Measurements from ENCODE around the gene STING1. TPM values are rescaled to one million over a fixed set of nuclear protein-coding genes. Genes with fewer than 3 reads are reported as not detected.

The STING1 gene
- total and polyA plus RNA-seq, 2 of the 13 experiments (the other 11 are each of a cell fraction or from before 2014, with no cell fraction given), result 1.3 to 4.4 TPM

- no peak; the same call in 1 of the 2 replicates for TF ChIP-seq ZNF343 (CRISPR knock-in tag; IDR thresholded peaks at IDR 0.05)
- TF ChIP-seq DPF2 (CRISPR knock-in tag; IDR thresholded peaks at IDR 0.05; ENCODE audit: borderline replicate concordance, low read depth), result no peak
- peak; percentile 73 for TF ChIP-seq HNF1B (CRISPR knock-in tag; IDR thresholded peaks at IDR 0.05)
- TF ChIP-seq AKAP8 (CRISPR knock-in tag; IDR thresholded peaks at IDR 0.05), result no peak
- TF ChIP-seq BHLHE40 (IDR thresholded peaks at IDR 0.05; ENCODE audit: low read length), result no peak
- no peak for TF ChIP-seq CHD2 (IDR thresholded peaks at IDR 0.05; ENCODE audit: low read depth, low read length)
- no peak for TF ChIP-seq ZNF703 (CRISPR knock-in tag; IDR thresholded peaks at IDR 0.05; ENCODE audit: borderline replicate concordance)
- TF ChIP-seq, protein P1, sequence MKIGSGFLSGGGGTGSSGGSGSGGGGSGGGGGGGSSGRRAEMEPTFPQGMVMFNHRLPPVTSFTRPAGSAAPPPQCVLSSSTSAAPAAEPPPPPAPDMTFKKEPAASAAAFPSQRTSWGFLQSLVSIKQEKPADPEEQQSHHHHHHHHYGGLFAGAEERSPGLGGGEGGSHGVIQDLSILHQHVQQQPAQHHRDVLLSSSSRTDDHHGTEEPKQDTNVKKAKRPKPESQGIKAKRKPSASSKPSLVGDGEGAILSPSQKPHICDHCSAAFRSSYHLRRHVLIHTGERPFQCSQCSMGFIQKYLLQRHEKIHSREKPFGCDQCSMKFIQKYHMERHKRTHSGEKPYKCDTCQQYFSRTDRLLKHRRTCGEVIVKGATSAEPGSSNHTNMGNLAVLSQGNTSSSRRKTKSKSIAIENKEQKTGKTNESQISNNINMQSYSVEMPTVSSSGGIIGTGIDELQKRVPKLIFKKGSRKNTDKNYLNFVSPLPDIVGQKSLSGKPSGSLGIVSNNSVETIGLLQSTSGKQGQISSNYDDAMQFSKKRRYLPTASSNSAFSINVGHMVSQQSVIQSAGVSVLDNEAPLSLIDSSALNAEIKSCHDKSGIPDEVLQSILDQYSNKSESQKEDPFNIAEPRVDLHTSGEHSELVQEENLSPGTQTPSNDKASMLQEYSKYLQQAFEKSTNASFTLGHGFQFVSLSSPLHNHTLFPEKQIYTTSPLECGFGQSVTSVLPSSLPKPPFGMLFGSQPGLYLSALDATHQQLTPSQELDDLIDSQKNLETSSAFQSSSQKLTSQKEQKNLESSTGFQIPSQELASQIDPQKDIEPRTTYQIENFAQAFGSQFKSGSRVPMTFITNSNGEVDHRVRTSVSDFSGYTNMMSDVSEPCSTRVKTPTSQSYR (CRISPR knock-in tag; IDR thresholded peaks at IDR 0.05; ENCODE audit: borderline replicate concordance), result peak; percentile 23; the same call in 1 of the 2 replicates
- TF ChIP-seq ZNF547 (CRISPR knock-in tag; IDR thresholded peaks at IDR 0.05), result peak; percentile 34; the same call in 1 of the 2 replicates
- TF ChIP-seq ZNF619 (CRISPR knock-in tag; IDR thresholded peaks at IDR 0.05), result no peak
- 0 out of 2 replicates have a peak, but pooled peaks have one; percentile 19 for TF ChIP-seq RAD21 (CRISPR knock-in tag; IDR thresholded peaks at IDR 0.05)
- no peak for TF ChIP-seq MED13 (CRISPR knock-in tag; IDR thresholded peaks at IDR 0.05)
- no peak for TF ChIP-seq ATF7 (IDR thresholded peaks at IDR 0.05)
- no peak for TF ChIP-seq ATF7 (CRISPR knock-in tag; IDR thresholded peaks at IDR 0.05)
- TF ChIP-seq SP4 (CRISPR knock-in tag; IDR thresholded peaks at IDR 0.05), result peak; percentile 62
- no peak for TF ChIP-seq NKX3-1 (CRISPR knock-in tag; IDR thresholded peaks at IDR 0.05)
- TF ChIP-seq, protein P2, sequence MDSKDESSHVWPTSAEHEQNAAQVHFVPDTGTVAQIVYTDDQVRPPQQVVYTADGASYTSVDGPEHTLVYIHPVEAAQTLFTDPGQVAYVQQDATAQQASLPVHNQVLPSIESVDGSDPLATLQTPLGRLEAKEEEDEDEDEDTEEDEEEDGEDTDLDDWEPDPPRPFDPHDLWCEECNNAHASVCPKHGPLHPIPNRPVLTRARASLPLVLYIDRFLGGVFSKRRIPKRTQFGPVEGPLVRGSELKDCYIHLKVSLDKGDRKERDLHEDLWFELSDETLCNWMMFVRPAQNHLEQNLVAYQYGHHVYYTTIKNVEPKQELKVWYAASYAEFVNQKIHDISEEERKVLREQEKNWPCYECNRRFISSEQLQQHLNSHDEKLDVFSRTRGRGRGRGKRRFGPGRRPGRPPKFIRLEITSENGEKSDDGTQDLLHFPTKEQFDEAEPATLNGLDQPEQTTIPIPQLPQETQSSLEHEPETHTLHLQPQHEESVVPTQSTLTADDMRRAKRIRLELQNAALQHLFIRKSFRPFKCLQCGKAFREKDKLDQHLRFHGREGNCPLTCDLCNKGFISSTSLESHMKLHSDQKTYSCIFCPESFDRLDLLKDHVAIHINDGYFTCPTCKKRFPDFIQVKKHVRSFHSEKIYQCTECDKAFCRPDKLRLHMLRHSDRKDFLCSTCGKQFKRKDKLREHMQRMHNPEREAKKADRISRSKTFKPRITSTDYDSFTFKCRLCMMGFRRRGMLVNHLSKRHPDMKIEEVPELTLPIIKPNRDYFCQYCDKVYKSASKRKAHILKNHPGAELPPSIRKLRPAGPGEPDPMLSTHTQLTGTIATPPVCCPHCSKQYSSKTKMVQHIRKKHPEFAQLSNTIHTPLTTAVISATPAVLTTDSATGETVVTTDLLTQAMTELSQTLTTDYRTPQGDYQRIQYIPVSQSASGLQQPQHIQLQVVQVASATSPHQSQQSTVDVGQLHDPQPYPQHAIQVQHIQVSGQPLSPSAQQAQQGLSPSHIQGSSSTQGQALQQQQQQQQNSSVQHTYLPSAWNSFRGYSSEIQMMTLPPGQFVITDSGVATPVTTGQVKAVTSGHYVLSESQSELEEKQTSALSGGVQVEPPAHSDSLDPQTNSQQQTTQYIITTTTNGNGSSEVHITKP (CRISPR knock-in tag; IDR thresholded peaks at IDR 0.05; ENCODE audit: low read depth), result peak; percentile 67
- no peak for TF ChIP-seq GPN1 (CRISPR knock-in tag; IDR thresholded peaks at IDR 0.05; ENCODE audit: borderline replicate concordance)
- peak; percentile 65; the same call in 1 of the 2 replicates for TF ChIP-seq ZNF749 (CRISPR knock-in tag; IDR thresholded peaks at IDR 0.05; ENCODE audit: borderline replicate concordance)
- TF ChIP-seq ARNT2 (CRISPR knock-in tag; IDR thresholded peaks at IDR 0.05; ENCODE audit: low read depth), result no peak
- peak; percentile 41 for TF ChIP-seq RBM39 (IDR thresholded peaks at IDR 0.05; ENCODE audit: low read depth, low read length, poor library complexity, severe bottlenecking)
- TF ChIP-seq HDAC1 (CRISPR knock-in tag; IDR thresholded peaks at IDR 0.05), result peak; percentile 74; the same call in 1 of the 2 replicates
Measured at GRCh38 chr5:139439013-139439903, 43.3 kb downstream of the STING1 start, which contains the start of gene DNAJC18 (continued).

Data from HepG2 (cell line).